ENCODE data around the gene TMEM167B. TPM values are rescaled to one million over a fixed set of nuclear protein-coding genes. Genes with fewer than 3 reads are reported as not detected.

Gene TMEM167B
- total RNA-seq = 10 to 100 TPM; 33.2 to 55.1 (median 37.1) TPM
- total RNA-seq (2013) = 44.6 TPM
- total RNA-seq = 47.0 to 121 (median 80.4) reads per million in 29 experiments

DNA sequence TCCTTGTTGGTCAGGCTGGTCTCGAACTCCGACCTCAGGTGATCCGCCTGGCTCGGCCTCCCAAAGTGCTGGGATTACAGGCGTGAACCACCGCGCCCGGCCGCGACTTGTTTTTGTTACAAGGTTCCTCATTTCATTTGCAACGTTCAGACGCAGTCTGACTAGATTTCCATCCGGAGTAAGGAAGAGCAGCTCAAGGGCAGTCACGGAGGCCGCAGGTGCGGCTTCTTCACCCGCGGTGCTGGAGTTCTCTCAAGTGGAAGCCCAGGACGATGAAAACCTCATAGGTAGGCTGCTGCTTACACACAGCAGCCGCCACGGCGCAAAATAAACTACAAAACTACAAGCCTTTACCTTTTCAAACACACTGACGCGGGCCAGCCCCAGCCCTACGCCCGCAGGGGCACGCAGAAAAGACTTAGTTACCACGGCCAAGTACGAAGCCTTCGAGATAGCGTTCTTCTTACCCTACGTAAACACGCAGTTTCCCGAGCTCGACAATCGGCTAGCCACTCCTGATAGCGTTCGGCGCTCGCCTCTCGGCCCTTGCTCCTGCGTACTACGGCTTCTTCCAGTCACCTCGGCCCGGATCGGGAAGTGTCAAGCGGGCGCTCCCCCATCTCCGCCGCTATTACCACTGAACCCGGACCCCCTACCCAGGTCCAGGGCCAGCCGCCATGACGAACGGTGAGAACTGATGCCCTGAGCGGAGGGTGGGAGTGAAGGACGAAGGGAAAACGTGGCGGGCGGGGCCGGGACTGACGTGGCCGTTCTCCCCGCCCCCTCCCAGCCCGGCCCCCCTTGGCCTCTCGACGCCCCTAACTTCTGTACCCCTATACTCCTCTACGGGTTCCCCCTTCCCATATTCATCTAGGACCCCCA is at the start of gene TMEM167B:
TMEM167B (plus strand) TSS at position 569 of the 882 bp plus-strand sequence; CDS start at position 678, 109 bp downstream.
- WGBS (ENCODE audit: insufficient coverage) = 9% methylated on average over 49 of the region's 67 CpGs
- Histone ChIP-seq H3K27ac (ENCODE audit: low read length) (peak within 1 kb of the TSS; percentile 96), H3K4me1 (ENCODE audit: control insufficient read depth in 1 of 2, extremely low read depth in 1 of 2, insufficient read depth in 2 of 2, low read length in 2 of 2) (peaks cover 9 to 18% of the 10 kb centered on the region in 2 experiments), H3K27me3 (replicated peaks in 1 of 2; ENCODE audit: control insufficient read depth in 2 of 2, extremely low read depth in 1 of 2, insufficient read depth in 2 of 2, low read length in 1 of 2) (no peaks in the 10 kb centered on the region), H3K9me3 (no peaks in the 10 kb centered on the region), H3K36me3 (ENCODE audit: control insufficient read depth in 2 of 2, extremely low read depth in 1 of 2, insufficient read depth in 1 of 2, low read length in 1 of 2) (peaks cover 3 to 22% of the 10 kb centered on the region in 2 donors), H3K4me3 (ENCODE audit: control insufficient read depth in 1 of 2, extremely low read depth in 1 of 2, low read length in 1 of 2) (peak within 1 kb of the TSS; percentile 75 to 76)
- H3K27me3 Mint-ChIP-seq = no peaks in the 10 kb centered on the region
- H3K4me3 Mint-ChIP-seq = peak within 1 kb of the TSS; percentile 91 to 98 (median 94)
- ATAC-seq (replicated peaks in 1 of 4) (peak; percentile 92 to 97 (median 95)), DNase-seq (peak; percentile 76 to 92 (median 87))
- no peaks in the 10 kb centered on the region for H3K9me3 Mint-ChIP-seq
- H3K36me3 Mint-ChIP-seq = peaks cover 13% of the 10 kb centered on the region
- peak within 1 kb of the TSS; percentile 97 to 98 for H3K27ac Mint-ChIP-seq
- POLR2A ChIA-PET = interaction anchor here (0.5 to 1.9 kb wide), 6 partner anchors 9 to 335 kb away, joined by 3 to 8 read pairs (median 5); partner anchors contain the start of gene WDR47 (in 1 of the 2)
- peaks cover 29 to 45% (median 42%) of the 10 kb centered on the region in 3 donors for H3K4me1 Mint-ChIP-seq
- CTCF ChIA-PET = interaction anchor here in 1 of 2 donors (0.6 to 1.3 kb wide), 4 partner anchors 10 to 64 kb away, joined by 3 to 11 read pairs (median 4); partner anchors contain the start of gene ELAPOR1

DNA sequence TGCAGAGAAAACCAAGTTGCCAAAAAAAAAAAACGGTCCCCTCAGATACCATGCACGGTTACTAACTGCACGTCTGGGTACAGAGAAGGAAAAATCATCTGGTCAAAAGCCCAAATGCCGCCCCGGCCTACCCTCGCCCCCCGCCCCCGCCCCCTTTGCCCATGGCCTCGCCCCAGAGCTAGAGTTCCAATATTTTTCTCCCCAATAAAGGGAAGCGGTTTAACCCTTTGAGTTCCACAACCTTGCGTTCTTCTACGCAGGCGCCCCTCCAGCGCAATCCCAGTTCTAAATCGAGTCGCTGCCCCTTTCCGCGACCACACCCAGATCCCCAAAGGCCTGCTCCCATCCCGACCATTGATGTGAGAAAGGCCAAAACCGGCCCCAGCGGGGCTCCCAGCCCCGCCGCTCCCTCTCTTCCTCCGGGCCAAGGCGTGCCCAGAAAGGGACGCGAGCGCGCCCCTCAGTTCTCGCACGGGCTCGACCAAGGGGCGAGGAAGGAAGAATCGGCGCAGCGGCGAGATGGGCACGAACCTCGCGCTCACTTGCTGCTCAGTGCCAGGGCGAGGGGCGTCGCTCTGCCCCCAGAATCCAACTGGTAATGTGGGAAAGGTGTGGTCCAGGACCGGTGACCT is 49.5 kb upstream of the TMEM167B start:
- no peaks in the 10 kb centered on the region for H3K27me3 Mint-ChIP-seq
- H3K4me3 Mint-ChIP-seq = peak overlapping the region; percentile 84 to 92 (median 85)
- POLR2A ChIA-PET = interaction anchor here (0.6 to 1.6 kb wide), 4 partner anchors 11 to 344 kb away, joined by 3 to 9 read pairs (median 4); partner anchors contain the start of gene TAF13 (in 1 of the 2)
- CTCF ChIA-PET = interaction anchor here in 1 of 2 donors (0.9 to 1.2 kb wide), 3 partner anchors 30 to 394 kb away, joined by 3 to 4 read pairs (median 3); no protein-coding TSS in a partner anchor
- H3K9me3 Mint-ChIP-seq = no peaks in the 10 kb centered on the region
- Histone ChIP-seq H3K9me3 (no peaks in the 10 kb centered on the region), H3K4me1 (ENCODE audit: control insufficient read depth in 1 of 2, extremely low read depth in 1 of 2, insufficient read depth in 2 of 2, low read length in 2 of 2) (peaks cover 3 to 14% of the 10 kb centered on the region in 2 experiments), H3K4me3 (ENCODE audit: control insufficient read depth in 1 of 2, extremely low read depth in 1 of 2, low read length in 1 of 2) (peak overlapping the region; percentile 75 to 97), H3K27me3 (replicated peaks in 1 of 2; ENCODE audit: control insufficient read depth in 2 of 2, extremely low read depth in 1 of 2, insufficient read depth in 2 of 2, low read length in 1 of 2) (no peaks in the 10 kb centered on the region), H3K36me3 (ENCODE audit: control insufficient read depth in 2 of 2, extremely low read depth in 1 of 2, insufficient read depth in 1 of 2, low read length in 1 of 2) (no peaks in the 10 kb centered on the region), H3K27ac (ENCODE audit: low read length) (peak overlapping the region; percentile 75)
- peaks cover 8 to 23% (median 19%) of the 10 kb centered on the region in 3 donors for H3K4me1 Mint-ChIP-seq
- H3K27ac Mint-ChIP-seq = peak overlapping the region; percentile 66 to 75
- ATAC-seq (replicated peaks in 1 of 4) (peak in 3 of 4 experiments; percentile 8 to 36 (median 25)), DNase-seq (peak in 22 of 35 experiments; percentile 1 to 50 (median 11))
- under 1% methylated on average over 40 of the region's 44 CpGs for WGBS (ENCODE audit: insufficient coverage)
- no peaks in the 10 kb centered on the region for H3K36me3 Mint-ChIP-seq

DNA sequence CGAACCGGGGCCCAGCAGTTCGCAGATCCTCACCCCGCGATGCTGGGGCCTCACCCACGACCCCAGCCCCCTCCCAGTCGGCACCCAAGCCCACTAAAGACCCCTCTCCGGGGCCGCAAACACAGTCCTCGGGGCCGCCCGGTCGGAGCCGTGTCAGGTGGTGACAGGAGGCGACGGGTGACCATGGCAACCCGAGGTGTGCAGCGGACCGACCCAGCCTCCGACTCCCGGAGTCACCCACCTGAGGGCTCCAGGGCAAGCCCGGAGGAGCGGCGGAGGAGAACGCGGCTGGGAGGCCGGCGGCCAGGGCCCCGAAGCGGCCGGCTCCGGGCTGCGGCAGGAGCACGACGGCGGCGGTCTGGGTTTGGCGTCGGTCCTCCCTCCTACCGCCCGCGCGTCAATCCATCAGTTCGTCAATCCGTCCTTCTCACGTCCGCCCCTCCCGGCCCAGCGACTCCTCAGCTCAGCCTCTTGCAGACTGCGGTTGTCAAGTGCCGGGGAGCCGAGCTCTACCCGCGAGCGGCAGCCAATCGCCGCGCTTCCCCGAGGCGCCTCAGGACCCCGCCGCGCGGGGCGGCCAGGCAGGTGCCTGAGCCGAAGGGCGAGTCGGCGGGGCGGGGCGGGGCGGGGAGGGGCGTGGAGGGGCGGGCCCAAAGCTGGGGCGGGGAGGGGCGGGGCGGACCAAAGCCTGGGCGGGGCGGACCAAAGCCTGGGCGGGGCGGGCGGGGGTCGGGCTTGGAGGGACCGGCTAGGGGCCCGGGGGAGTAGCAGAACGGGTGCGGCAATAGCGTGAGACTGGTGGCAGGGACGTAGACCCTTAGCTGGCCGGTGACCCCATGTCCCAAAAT is 48.7 kb upstream of the TMEM167B start, which contains the start of gene WDR47:
WDR47 (minus strand) TSS at position 482 of the 848 bp plus-strand sequence. CDS start 18,590 bp downstream, outside the sequence.
- Histone ChIP-seq H3K4me1 (ENCODE audit: control insufficient read depth in 1 of 2, extremely low read depth in 1 of 2, insufficient read depth in 2 of 2, low read length in 2 of 2) (peaks cover 3 to 14% of the 10 kb centered on the region in 2 experiments), H3K36me3 (ENCODE audit: control insufficient read depth in 2 of 2, extremely low read depth in 1 of 2, insufficient read depth in 1 of 2, low read length in 1 of 2) (no peaks in the 10 kb centered on the region), H3K27ac (ENCODE audit: low read length) (peak within 1 kb of the TSS; percentile 75), H3K27me3 (replicated peaks in 1 of 2; ENCODE audit: control insufficient read depth in 2 of 2, extremely low read depth in 1 of 2, insufficient read depth in 2 of 2, low read length in 1 of 2) (no peaks in the 10 kb centered on the region), H3K4me3 (ENCODE audit: control insufficient read depth in 1 of 2, extremely low read depth in 1 of 2, low read length in 1 of 2) (peak within 1 kb of the TSS; percentile 75 to 97), H3K9me3 (no peaks in the 10 kb centered on the region)
- Mint-ChIP-seq H3K27me3 (no peaks in the 10 kb centered on the region), H3K27ac (peak within 1 kb of the TSS; percentile 75 to 83), H3K4me1 (peaks cover 8 to 23% (median 19%) of the 10 kb centered on the region in 3 donors), H3K4me3 (peak within 1 kb of the TSS; percentile 84 to 92 (median 85)), H3K9me3 (no peaks in the 10 kb centered on the region), H3K36me3 (no peaks in the 10 kb centered on the region)
- DNase-seq (peak; percentile 89 to 98 (median 96)), ATAC-seq (replicated peaks in 1 of 4) (peak; percentile 95 to 99 (median 98))
- ChIA-PET CTCF (interaction anchor here in 1 of 2 donors (0.6 to 1.3 kb wide), 10 partner anchors 14 to 398 kb away, joined by 3 to 9 read pairs (median 4); partner anchors contain the start of gene TAF13), POLR2A (interaction anchor here (0.5 to 1.6 kb wide), 14 partner anchors 12 to 408 kb away, joined by 3 to 9 read pairs (median 4); partner anchors contain the start of genes CLCC1 (in 1 of the 2) and TAF13 (in 1 of the 2))
- WGBS (ENCODE audit: insufficient coverage) = under 1% methylated on average over 71 of the region's 90 CpGs

DNA sequence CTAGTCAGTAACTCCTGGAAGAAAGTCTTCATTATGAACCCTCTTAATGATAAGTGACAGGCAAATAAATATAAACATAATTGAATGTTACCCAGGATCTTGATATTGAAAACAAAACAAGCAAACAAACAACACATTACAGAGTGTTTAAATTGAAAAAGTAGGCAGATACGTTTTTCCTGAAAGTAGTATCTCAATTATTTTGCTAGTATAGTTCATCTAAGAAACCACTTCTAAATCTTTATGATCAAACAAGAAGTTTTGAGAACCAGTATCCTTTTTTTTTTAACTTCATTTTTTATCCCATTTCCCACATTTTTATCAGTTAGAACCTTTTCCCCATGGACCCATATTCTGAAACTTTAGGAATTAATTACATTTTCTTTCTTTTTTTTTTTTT is 45.0 kb upstream of the TMEM167B start:
- no peaks in the 10 kb centered on the region for H3K27me3 Mint-ChIP-seq
- POLR2A ChIA-PET = no interaction called here
- Histone ChIP-seq H3K27ac (ENCODE audit: low read length) (no peak overlapping the region), H3K36me3 (ENCODE audit: control insufficient read depth in 2 of 2, extremely low read depth in 1 of 2, insufficient read depth in 1 of 2, low read length in 1 of 2) (no peaks in the 10 kb centered on the region), H3K9me3 (no peaks in the 10 kb centered on the region), H3K27me3 (replicated peaks in 1 of 2; ENCODE audit: control insufficient read depth in 2 of 2, extremely low read depth in 1 of 2, insufficient read depth in 2 of 2, low read length in 1 of 2) (no peaks in the 10 kb centered on the region), H3K4me1 (ENCODE audit: control insufficient read depth in 1 of 2, extremely low read depth in 1 of 2, insufficient read depth in 2 of 2, low read length in 2 of 2) (peaks cover 0 to 14% of the 10 kb centered on the region in 2 experiments), H3K4me3 (ENCODE audit: control insufficient read depth in 1 of 2, extremely low read depth in 1 of 2, low read length in 1 of 2) (no peak overlapping the region)
- H3K4me3 Mint-ChIP-seq = no peak overlapping the region
- no peaks in the 10 kb centered on the region for H3K36me3 Mint-ChIP-seq
- DNase-seq (no peak), ATAC-seq (replicated peaks in 1 of 4) (no peak)
- CTCF ChIA-PET = no interaction called here
- H3K9me3 Mint-ChIP-seq = no peaks in the 10 kb centered on the region
- no peak overlapping the region for H3K27ac Mint-ChIP-seq
- no CpG with 5 or more reads among the region's 1 CpG for WGBS (ENCODE audit: insufficient coverage)
- peaks cover 3 to 12% (median 11%) of the 10 kb centered on the region in 3 donors for H3K4me1 Mint-ChIP-seq

DNA sequence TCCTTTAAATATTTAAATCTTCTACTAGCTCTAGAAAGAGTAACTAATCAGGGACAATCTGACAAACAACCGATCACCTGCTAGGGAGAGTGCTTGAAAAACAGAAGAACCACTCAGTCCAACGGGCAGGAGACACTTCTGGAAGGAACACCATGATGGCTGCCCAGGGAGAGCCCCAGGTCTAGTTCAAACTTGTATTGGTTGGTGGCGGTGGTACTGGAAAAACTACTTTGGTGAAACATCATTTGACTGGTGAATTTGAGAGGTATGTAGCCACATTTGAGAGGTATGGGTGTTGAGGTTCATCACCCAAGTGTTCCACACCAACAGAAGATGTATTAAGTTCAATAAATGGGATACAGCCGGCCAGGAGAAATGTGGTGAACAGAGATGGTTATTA is 43.9 kb upstream of the TMEM167B start:
- H3K27me3 Mint-ChIP-seq = no peaks in the 10 kb centered on the region
- CTCF ChIA-PET = interaction anchor here (0.7 kb wide), 2 partner anchors 45 to 48 kb away, joined by 3 to 10 read pairs; no protein-coding TSS in a partner anchor
- Histone ChIP-seq H3K4me3 (ENCODE audit: control insufficient read depth in 1 of 2, extremely low read depth in 1 of 2, low read length in 1 of 2) (no peak overlapping the region), H3K9me3 (no peaks in the 10 kb centered on the region), H3K27ac (ENCODE audit: low read length) (no peak overlapping the region), H3K4me1 (ENCODE audit: control insufficient read depth in 1 of 2, extremely low read depth in 1 of 2, insufficient read depth in 2 of 2, low read length in 2 of 2) (peaks cover 0 to 5% of the 10 kb centered on the region in 2 experiments), H3K36me3 (ENCODE audit: control insufficient read depth in 2 of 2, extremely low read depth in 1 of 2, insufficient read depth in 1 of 2, low read length in 1 of 2) (no peaks in the 10 kb centered on the region), H3K27me3 (replicated peaks in 1 of 2; ENCODE audit: control insufficient read depth in 2 of 2, extremely low read depth in 1 of 2, insufficient read depth in 2 of 2, low read length in 1 of 2) (no peaks in the 10 kb centered on the region)
- ATAC-seq (replicated peaks in 1 of 4) (no peak), DNase-seq (no peak)
- no peaks in the 10 kb centered on the region for H3K9me3 Mint-ChIP-seq
- H3K27ac Mint-ChIP-seq = no peak overlapping the region
- H3K36me3 Mint-ChIP-seq = no peaks in the 10 kb centered on the region
- WGBS (ENCODE audit: insufficient coverage) = 87% methylated on average over 3 of the region's 4 CpGs
- POLR2A ChIA-PET = no interaction called here
- H3K4me1 Mint-ChIP-seq = peaks cover 0 to 6% (median 5%) of the 10 kb centered on the region in 3 donors
- no peak overlapping the region for H3K4me3 Mint-ChIP-seq
